ENCODE data around the gene CHTF8.

Gene CHTF8

DNA sequence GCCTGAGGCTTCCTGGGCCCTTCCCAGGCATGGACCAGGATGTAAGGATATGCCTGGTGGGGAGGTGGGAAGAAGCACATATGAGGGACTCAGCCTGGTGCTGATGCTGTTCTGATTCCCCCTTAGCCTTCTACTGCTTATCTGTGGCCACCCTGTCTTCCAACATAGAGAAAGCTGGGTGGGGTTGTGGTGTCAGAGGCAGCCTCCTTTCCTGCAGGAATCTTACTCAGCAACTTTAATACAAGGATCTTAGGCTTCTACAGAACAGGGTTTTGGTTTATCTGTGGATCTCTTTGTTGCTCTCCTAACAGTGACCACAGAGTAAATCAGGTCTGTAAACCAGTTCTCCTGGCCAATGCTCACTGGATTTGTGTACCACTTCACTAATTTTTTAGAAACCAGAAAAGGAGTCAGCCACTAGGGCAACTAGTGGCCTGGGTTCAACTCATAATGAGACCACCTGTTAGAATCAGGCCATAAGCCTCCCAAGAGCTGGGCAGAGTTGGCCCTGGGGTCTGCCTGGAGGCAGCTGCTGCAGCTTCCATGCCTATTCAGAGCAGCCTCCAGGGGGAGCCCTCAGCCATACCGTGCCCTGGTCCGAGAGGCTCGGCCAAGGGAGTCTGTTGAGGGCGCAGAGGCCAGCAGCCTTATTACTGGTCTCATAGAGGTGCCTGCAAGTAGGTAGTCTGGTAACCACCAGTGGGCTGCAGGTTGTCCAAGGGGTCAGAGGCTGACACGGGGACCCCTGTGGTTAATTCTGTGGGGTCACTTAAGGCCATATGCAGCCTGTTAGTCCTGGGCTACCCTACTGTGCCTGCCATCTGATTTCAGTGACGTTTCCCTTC is 19.9 kb downstream of the CHTF8 start:
- DNase-seq: peak; percentile 42

DNA sequence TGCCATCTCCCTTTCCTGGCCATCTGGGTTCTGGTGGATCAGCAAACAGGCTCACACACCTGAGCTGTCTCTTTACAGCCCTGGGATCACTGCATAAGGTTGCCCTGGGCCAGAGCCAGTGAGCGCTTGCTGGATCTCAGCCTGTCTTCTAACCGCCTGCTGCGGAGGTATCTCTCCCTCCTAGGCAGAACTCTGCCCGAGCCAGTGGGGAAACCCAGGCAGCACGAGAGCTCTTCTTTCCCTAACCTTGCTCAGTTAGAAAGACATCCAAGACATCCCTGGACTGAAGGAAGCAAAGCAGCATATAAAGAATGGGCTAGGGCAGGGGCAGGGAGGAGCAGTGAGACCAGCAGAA is 20.5 kb downstream of the CHTF8 start:
- DNase-seq: no peak

DNA sequence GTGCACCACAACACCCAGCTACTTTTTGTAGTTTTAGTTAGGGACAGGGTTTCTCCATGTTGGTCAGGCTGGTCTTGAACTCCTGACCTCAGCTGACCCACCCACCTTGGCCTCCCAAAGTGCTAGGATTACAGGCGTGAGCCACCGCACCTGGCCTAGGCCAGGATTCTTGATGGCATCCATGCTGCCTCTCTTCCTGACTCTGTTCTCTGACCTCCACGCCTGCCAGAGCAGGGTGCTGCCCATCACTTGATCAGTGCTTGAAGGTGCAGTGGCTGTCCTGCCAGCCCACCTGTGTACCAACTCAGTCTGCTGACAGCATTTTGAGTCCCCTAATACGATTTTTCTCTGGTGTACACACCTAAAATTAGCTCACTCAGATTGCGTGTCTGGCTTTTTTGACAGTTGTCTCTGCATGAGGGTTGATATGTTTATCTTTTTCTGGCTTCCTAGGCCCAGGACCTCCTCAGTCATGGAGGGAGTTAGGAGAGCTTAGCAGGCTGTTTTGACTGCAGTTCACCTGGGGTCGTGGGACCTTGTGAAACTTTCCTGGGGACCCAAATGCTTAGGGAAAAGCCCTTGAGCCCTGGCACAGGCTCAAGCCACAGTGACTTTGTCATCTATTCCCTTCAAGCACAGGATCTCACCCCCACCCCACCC is 21.0 kb downstream of the CHTF8 start:
- no peak for DNase-seq

DNA sequence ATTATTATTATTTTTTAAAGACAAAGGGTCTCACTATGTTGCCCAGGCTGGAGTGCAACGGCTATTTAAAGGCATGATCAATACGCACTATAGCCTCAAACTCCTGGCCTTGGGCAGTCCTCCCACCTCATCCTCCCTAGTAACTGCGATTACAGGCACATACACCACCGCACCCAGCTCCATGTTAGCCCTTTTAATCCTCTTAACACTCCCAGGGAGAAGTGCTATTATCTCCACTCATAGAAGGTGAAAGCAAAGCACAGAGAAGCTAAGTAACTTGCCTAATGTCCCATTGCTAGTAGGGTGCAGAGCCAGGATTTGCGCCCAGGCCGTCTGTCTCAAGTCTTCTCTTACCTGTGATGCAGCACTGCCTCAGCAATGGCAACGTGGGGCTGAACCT is 22.0 kb downstream of the CHTF8 start:
- no peak for DNase-seq

DNA sequence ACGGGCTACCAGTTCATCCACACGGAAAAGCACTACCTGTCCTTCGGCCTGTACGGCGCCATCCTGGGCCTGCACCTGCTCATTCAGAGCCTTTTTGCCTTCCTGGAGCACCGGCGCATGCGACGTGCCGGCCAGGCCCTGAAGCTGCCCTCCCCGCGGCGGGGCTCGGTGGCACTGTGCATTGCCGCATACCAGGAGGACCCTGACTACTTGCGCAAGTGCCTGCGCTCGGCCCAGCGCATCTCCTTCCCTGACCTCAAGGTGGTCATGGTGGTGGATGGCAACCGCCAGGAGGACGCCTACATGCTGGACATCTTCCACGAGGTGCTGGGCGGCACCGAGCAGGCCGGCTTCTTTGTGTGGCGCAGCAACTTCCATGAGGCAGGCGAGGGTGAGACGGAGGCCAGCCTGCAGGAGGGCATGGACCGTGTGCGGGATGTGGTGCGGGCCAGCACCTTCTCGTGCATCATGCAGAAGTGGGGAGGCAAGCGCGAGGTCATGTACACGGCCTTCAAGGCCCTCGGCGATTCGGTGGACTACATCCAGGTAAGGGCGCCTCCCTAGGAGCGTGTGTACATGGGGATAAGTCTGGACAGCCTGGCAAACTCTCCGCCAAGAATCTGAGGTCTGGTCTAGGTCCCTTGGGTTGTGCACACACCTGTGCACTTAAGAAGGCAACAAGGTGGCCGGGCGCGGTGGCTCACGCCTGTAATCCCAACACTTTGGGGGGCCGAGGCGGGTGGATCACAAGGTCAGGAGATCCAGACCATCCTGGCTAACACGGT is 22.7 kb downstream of the CHTF8 start:
- no peak for DNase-seq

DNA sequence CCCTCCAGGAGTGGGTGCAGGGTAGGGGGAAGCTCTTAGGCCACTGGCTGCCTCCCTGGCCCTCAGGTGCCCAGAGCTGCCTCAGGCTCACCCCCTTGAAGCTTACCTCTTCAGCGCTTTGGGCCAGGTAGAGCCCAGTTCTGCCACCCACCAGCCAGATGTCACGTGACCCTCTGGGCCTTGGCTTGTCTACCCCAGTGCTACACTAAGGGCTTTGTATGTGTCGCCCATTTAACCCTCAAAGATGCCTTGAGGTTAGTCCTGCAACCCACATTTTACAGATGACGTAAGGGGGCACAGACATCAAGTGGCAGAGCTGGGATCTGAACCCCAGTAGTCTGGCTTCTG is 23.5 kb downstream of the CHTF8 start:
- DNase-seq: no peak

DNA sequence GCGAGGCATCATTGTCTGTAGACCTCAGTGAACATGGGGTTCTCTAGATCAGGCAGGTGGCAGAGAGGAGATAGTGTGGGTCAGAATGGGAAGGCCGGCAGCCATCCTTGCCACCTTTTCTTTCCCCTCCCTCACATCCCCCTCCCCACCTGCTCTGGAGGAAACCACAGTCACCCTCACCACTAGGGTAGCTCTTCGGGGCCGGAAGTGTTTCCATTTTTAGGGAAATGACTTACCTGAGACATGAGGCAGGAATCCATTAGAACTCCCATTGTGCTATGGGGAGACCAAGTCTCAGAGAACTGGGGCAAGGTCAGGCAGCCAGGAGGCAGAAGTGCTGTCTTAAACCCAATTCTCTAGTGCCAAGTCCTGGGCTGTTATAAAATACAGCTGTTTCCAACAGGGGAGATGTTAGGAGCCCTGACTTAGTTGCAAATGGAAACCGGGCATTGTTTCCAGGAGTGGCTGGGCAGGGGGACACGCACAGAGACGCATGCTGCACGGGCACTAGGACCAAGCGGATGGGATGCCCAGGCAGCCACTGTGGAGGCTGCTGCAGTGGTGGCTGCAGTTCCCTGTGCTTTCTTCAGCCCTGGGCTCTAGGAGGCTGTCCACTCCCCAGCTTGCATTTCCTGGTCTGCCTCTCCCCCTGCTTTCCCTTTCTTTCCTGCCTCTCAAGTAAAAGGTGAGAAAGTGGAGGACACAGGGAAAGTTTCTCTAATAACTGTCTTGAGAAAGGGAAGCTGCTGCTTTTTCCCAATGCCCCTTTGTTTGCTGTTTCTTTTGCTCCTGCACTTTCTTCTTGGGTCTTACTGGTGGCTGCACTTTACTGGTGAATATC is 24.1 kb downstream of the CHTF8 start:
- no peak for DNase-seq

DNA sequence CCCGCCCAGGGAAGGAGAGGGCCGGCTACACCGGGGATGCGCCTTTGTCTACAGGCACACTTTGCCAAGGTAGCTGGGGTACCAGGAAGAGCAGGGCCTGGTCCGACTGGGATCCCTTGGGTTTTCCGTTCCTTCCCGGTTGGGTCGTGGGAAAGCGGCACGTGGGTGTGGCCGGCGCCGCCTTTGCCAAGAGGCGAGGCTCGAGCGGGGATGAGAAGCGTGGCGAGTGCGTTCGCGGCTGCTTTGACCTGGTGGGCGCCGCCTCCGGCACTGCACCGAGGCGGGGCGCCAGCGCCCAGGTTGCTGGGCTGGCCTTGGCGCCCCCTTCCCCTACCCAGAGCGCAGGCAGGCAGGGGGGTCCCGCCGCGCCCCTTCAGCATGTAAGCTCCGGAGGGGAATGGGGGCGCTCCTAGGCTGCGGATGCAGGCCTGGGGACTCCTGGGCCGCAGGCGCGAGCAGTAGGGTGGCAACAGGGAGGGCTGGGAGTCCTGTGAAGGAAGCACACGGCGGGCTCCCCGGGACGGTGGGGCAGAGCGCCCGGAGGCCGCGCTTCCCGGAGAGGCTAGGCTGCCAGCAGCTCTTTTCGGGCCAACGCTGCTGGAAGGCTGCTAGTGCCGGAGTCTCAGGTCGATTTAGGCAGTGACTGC is 24.9 kb downstream of the CHTF8 start:
- DNase-seq: no peak

DNA sequence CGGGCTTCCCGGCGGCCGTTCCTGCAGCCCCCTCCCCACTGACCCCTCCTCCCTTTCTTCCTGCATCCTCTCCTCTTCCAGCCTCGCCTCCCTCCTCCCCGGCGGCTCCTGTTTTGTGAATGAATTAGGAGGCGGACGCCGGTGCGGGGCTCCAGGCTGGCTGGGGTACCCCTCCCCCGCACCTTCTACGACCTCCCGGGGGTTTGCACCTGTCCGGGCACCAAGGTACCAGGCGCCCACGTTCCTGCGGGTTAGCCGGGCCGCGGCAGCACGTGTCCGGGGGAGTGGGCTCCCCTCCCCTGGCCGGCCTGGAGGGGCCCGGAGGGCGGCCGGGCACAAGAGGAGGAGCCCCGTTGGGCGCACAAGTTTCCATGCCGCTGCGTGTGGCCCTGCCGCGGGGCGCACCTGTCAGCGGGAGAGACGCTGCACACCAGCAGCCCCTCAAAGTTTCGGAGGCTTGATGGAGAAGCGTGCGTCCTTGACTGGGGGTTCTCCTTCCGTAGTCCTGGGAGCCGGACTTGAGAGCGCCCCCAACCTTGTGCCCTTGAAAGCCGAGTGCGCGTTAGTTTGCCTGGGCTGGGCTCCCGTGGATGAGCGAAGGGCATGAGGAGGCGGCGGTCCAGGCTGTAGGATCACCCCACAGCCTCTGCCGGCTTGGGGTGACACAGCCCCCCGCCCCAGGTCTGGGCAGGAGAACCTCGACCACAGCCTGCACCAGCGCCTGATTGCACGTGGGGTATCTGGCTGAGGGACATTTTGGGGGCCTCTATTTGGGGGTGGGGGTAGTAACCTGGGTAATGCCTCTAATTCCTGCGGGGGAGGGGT is 25.7 kb downstream of the CHTF8 start:
- no peak for DNase-seq

DNA sequence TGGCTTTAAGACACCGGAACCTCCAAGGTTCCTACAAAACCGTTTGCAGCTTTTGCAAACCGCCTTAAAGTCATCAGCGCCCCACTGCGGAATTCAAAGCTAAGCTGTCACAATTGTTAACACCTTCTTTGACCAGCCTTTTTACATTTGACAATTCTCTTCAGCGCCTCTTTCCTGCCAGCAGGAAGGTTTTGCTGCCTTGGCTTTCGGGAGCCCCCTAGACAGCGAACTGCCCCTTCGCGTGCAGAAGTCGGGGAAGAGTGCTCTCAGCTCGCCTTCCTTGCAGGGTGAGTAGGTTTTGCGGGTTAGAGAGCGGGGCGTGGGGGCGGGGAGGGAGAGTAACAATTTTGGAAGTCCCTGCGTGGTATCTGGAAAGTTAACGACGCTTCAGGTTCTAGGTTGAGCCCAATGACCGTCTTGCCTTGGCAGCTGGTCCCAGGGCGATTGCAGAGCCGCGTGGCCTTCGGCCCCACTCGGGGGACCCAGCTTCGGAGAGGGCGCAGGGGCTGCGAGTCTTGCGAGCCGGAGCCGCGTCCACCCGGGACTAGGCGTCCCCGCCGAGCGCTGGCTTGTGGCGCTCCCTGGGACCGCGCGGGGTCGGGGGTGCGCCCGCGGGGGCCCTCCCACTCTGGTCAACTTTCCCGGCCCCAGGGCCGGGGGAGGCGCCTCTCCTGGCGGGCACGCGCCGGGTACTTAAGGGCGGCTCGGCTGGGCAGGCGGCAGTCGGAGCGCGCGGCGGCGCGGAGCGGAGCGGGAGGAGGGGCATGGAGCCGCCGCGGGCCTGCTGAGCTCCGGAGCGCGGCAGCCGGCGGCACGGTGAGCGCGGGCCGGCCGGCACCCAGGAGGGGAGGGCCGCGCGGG is 26.7 kb downstream of the CHTF8 start, which contains the start of gene HAS3:
HAS3 (plus strand) TSS at position 153 of the 861 bp plus-strand sequence. CDS start 3,743 bp downstream, outside the sequence.
- DNase-seq: peak; percentile 63

DNA sequence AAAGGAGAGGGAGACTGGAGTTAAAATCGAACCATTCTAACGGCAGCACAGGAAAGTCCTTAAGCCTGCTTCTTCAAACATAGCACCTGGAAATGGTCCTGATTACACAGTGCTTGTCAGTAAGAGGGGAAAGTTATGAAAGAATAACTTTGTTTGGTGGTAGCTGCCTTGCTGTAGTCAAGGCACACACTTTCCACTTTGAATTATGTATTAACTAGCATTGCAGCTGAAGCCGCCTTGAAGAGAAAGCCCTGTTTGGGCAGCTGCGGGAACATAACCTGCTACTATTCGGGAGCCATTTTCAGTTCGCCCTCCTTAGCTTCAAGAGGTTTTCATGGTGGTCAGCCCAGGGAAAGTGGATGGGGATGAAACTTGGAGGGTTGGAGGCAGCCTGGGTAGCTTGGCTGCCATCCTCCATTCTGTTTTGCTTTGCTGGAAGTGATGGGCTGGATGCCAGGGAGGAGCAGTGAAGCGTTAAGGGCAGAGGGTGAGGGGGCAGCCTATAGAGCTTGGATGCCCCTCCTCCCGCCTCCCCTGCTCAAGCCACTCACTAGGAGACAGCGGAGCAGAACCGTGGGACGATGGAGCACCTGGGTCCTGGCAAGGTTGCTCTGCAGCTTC is 32.2 kb downstream of the CHTF8 start:
- DNase-seq: no peak

DNA sequence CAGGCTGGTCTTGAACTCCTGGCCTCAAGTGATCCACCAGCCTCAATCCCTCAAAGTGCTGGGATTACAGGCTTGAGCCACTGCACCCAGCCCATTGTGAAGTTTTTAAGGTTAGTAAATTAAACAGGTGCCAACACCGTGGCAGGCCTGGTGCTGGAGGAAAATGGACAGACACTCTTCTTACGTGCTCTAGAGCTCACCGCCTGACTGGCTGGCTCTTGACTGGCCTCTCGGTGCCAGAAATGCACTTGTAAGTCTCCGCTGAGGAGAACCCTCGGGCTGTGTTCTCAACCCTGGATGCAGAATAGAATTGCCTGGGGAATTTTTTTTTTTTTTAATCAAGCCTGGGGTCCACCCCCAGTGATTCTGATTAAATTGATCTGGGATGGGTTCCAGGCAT is 37.2 kb downstream of the CHTF8 start:
- DNase-seq: no peak

DNA sequence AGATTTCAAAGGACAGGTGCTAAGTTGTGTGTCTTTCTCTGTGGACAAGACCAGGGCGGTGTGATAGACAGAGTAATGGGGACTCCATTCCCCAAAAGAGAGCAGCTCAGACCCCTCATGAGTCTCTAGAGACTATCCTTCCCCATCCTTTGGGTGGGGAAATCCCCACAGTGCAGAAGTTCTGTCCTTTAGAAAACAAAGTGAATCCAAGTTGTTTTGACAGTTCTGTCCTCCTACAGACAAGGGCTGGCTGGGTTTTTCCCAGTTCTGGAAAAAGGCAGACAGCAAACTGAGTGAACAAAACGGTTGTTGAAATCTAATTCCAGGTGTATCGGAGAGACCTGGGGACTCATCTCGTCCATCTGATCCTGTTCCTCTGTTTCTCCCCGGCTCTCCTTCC is 37.9 kb downstream of the CHTF8 start:
- no peak for DNase-seq

DNA sequence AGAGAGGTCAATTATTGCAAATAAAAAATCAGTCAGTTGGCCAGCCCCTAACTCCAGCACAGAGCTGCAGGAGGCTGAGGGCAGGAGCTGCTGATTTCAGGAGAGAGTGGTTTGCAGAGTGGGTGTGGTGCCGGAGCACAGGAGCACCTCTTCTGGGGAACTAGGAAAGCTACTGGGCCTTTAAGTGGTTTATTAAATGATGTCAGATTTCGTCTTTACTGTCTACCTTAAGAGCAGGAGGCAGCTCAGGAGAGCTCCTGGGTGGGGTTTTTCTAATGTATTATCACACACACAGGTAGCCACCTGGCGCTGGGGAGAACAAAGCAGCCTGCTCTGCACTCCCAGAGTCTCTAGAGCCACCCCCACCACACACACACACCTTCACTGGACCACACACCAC is 38.4 kb downstream of the CHTF8 start:
- no peak for DNase-seq

DNA sequence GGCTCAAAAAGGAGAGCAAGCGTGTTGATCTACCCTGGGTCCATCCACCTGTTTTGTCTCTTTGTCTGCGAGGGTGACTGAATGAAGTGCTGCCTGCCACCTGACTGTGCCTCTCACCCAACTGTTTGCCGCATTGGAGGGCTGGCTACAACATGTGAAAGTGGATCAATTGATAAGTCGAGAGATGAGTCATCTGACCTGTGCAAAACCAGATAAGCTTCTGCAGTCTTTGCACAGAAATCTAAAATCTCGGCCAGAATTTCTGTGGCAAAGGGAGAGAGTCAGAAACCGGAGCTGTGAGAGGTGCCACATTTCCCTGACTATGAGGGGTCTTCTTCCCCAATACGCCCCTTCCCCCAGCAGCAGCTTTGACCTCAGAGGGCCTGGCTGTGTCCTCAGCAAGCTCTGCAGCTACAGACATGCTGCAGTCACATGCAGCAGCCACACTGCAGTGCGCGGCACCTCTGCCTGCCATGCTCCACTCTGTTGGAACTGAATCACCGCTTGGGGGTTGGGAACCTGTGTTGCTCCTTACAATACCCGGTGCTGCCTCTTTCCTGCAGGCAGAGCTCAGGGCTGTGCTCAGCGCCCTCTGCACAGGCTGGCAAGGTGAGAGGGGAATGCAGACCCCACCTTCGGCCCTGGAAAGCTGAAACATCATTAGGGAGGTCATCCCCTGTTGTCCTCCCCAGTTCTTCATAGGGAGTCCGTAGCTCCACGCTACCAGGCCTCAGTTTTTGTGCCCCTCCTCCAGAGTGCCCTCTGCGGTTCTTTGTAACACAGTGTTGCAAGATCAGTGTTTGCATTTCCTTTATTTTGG is 43.1 kb downstream of the CHTF8 start:
- no peak for DNase-seq

DNA sequence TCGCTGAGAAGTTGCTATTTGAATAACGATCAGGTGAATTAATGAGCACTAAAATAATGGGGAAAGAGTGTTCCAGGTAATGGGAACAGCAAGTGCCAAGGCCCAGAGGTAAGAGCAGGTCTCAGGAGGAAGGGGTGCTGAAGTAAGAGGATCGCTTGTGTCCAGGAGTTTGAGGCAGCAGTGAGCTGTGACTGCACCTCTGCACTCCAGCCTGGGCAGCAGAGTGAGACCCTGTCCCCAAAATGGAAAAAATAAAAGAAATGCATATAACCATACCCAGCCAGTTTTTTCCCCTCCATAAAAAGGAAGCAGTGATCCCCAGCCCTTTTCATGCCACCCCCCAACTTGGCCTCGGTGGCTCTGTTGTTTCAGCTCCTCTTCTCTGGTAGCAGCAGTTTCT is 43.7 kb downstream of the CHTF8 start:
- DNase-seq: no peak

DNA sequence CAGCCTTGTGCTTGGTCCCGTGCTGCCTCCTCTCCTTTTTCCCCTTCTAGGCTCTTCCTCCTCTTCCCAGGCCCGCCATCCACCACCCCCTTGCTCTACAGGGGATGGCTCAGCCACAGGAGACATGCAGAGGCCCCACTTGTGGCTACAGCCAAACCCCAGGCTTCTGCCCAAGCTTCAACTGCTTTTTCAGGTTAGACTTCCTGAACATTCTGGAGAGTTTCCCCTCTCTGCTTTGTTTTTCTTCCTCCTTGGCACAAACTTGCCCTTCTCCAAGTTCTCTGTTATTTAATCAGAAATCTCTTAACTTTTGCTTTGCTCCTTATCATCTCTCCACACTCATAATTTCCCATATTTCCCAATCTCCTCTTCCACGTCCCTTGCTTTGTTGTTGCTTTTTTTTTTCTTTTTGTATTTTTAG is 45.2 kb downstream of the CHTF8 start:
- no peak for DNase-seq

DNA sequence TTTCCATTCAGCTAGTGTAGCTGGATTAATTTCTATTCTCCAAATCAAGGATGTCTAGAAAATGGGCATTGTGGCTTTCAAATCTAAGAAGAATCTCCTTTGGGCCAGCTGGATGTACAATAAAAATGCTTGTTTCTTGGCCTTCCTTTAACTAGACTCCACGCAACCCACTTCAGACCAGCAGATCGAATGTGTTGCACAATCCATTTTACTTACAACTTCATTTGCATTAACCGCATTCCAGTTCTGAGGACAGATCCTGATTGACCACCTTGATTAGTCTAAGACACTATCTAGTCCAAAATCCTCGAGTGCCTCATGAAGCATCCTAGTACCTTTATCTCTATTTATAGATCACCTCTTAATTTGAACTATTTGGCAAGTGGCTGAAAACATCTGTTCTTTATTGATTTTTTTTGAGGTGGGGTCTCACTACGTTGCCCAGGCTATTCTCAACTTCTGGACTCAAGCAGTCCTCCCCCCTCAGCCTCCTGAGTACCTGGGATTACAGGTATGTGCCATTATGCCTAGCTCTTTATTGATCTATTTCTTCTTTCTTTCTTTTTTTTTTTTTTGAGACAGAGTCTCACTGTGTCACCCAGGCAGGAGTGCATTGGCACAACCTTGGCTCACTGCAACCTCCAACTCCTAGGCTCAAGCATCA is 47.2 kb downstream of the CHTF8 start:
- no peak for DNase-seq
